Muscle layer of colon (tissue), 2 donors: ENCODE data around the gene ISCA2.

Source experiments
- H3K27ac ChIP-seq: one replicate; pipeline ENCODE4 v1.7.0; 2013; ENCODE audit warnings: low read depth, mild to moderate bottlenecking, low read length, moderate library complexity
- H3K27me3 ChIP-seq, 2 donors: one replicate each; pipeline ENCODE4 v1.7.0; 2013; ENCODE audit warnings: low read length in 2 of 2, mild to moderate bottlenecking in 2 of 2; ENCODE audit not compliant: insufficient read depth in 2 of 2, control insufficient read depth in 1 of 2
- H3K36me3 ChIP-seq: one replicate; pipeline ENCODE4 v1.7.0; 2013; ENCODE audit warnings: mild to moderate bottlenecking, low read length; ENCODE audit not compliant: insufficient read depth
- H3K4me1 ChIP-seq: one replicate; pipeline ENCODE4 v1.7.0; 2013; ENCODE audit warnings: mild to moderate bottlenecking, low read length; ENCODE audit not compliant: insufficient read depth
- H3K4me3 ChIP-seq, 2 donors: one replicate each; pipeline ENCODE4 v1.7.0; 2013; ENCODE audit warnings: low read length in 2 of 2, low read depth in 1 of 2, mild to moderate bottlenecking in 1 of 2, moderate library complexity in 1 of 2
- H3K9ac ChIP-seq: one replicate; pipeline ENCODE4 v1.7.0; 2013; ENCODE audit warnings: low read length
- H3K9me3 ChIP-seq: one replicate; pipeline ENCODE4 v1.7.0; 2013; ENCODE audit warnings: mild to moderate bottlenecking, low read length
- donor health status: abdominal sarcoma.
- donor health status: Adenocarcinoma of cecum.

ISCA2 gene

GRCh38 chr14:74503291-74503937, 9.8 kb downstream of the ISCA2 start:
- Histone ChIP-seq H3K36me3 (no peaks in the 10 kb centered on the region), H3K4me3 (no peak overlapping the region), H3K27me3 (no peaks in the 10 kb centered on the region), H3K9ac (no peak overlapping the region), H3K4me1 (no peaks in the 10 kb centered on the region), H3K9me3 (no peaks in the 10 kb centered on the region), H3K27ac (no peak overlapping the region)

GRCh38 chr14:74503938-74504335, 10.4 kb downstream of the ISCA2 start:
- Histone ChIP-seq H3K36me3 (no peaks in the 10 kb centered on the region), H3K4me1 (no peaks in the 10 kb centered on the region), H3K27ac (no peak overlapping the region), H3K27me3 (no peaks in the 10 kb centered on the region), H3K9me3 (no peaks in the 10 kb centered on the region), H3K9ac (no peak overlapping the region), H3K4me3 (no peak overlapping the region)

DNA sequence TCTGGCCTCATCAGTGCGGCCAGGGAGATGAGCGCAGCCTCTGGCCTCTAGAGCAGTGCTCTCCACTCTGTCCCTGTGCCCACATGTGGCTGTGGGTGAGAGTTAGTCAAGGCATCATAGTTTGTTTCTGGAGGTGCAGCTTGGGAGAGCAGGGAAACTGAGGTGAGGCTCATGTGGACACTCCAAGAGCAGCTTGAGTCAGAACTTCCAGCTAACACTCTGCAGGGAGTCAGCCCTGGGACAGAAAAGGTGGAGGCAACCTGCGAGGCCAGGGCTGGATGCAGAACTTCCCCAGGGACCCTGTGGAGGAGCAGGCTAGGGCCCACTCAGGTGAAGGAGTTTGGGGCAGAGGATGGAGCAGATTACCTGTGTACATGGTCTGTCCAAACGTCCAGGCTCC, 10.8 kb downstream of the ISCA2 start:
- H3K9me3 ChIP-seq, result no peaks in the 10 kb centered on the region
- no peaks in the 10 kb centered on the region for H3K36me3 ChIP-seq
- H3K4me1 ChIP-seq, result no peaks in the 10 kb centered on the region
- no peak overlapping the region for H3K9ac ChIP-seq
- no peaks in the 10 kb centered on the region for H3K27me3 ChIP-seq
- no peak overlapping the region for H3K4me3 ChIP-seq
- no peak overlapping the region for H3K27ac ChIP-seq

GRCh38 chr14:74504874-74505720, 11.5 kb downstream of the ISCA2 start:
- Histone ChIP-seq H3K36me3 (no peaks in the 10 kb centered on the region), H3K4me1 (no peaks in the 10 kb centered on the region), H3K4me3 (no peak overlapping the region), H3K9me3 (no peaks in the 10 kb centered on the region), H3K27ac (no peak overlapping the region), H3K9ac (no peak overlapping the region), H3K27me3 (no peaks in the 10 kb centered on the region)

DNA sequence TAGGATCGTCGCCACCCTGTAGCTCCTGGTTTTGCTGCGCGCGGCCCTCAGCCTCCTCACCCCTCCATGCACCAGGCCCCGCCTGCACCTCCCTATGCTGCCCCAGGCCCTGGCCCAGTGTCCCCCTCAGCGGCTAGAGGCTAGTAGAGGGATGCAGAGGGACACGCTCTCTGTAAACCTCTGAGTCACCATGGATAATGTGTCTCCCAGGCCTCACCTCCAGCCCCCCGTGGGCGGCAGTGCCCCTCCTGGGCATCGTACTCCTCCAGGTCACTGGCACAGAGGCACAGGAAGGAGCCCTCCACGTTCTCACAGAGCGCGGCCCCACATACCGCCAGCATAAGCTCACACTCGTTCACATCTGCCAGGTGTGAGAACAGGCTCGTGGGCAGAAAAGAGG, 12.3 kb downstream of the ISCA2 start:
- H3K9me3 ChIP-seq, result no peaks in the 10 kb centered on the region
- no peaks in the 10 kb centered on the region for H3K4me1 ChIP-seq
- H3K4me3 ChIP-seq, result no peak overlapping the region
- H3K27me3 ChIP-seq, result no peaks in the 10 kb centered on the region
- no peak overlapping the region for H3K9ac ChIP-seq
- no peak overlapping the region for H3K27ac ChIP-seq
- no peaks in the 10 kb centered on the region for H3K36me3 ChIP-seq

DNA sequence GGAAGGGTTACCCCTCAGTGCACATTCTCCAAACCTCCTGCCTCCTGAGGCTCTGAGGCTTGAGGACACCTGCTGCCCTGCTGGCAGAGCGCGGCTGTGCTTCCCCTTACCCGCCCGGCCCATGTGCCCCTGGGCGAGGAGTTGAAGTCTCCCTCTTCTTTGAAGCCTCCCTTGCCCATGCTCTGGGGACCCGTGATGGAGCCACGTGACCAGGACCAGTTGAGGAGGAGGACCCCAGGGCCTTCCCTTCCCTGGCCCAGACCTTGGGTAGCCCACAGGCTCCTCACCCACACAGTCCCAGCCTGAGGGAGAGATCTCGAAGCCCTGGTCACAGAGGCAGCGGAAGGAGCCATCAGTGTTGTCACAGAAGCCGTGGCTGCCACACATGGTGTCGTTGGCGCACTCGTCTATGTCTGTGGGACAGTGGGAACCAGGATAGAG, 12.9 kb downstream of the ISCA2 start:
- Histone ChIP-seq H3K4me1 (no peaks in the 10 kb centered on the region), H3K27me3 (no peaks in the 10 kb centered on the region), H3K9me3 (no peaks in the 10 kb centered on the region), H3K27ac (no peak overlapping the region), H3K4me3 (no peak overlapping the region), H3K36me3 (no peaks in the 10 kb centered on the region), H3K9ac (no peak overlapping the region)

DNA sequence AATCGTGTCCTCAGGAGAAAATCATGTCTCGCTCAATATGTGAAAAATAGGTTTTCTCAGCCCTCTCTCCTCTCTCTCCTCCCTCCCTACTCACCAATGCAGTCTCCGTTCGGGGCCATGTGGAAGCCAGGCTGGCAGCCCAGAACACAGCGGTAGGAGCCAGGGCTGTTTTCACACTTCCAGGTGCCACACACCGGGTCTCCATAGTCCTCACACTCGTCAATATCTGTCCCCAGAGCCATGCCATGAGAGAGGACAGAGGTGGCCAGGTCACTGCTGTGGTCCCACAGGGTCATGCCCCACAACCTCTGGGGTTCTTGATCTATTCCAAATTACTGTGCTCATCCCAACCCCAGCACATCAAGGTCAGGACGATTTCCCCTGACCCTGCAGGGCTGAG, 13.5 kb downstream of the ISCA2 start:
- H3K36me3 ChIP-seq, result no peaks in the 10 kb centered on the region
- no peak overlapping the region for H3K9ac ChIP-seq
- no peaks in the 10 kb centered on the region for H3K9me3 ChIP-seq
- no peak overlapping the region for H3K27ac ChIP-seq
- no peaks in the 10 kb centered on the region for H3K27me3 ChIP-seq
- H3K4me3 ChIP-seq, result no peak overlapping the region
- H3K4me1 ChIP-seq, result no peaks in the 10 kb centered on the region

GRCh38 chr14:74507840-74508239, 14.3 kb downstream of the ISCA2 start:
- H3K4me3 ChIP-seq, result no peak overlapping the region
- H3K9me3 ChIP-seq, result no peaks in the 10 kb centered on the region
- H3K9ac ChIP-seq, result no peak overlapping the region
- H3K4me1 ChIP-seq, result no peaks in the 10 kb centered on the region
- H3K27ac ChIP-seq, result no peak overlapping the region
- no peaks in the 10 kb centered on the region for H3K27me3 ChIP-seq
- H3K36me3 ChIP-seq, result no peaks in the 10 kb centered on the region

- Histone ChIP-seq H3K9ac (no peak overlapping the region), H3K36me3 (no peaks in the 10 kb centered on the region), H3K4me1 (no peaks in the 10 kb centered on the region), H3K27ac (no peak overlapping the region), H3K27me3 (no peaks in the 10 kb centered on the region), H3K4me3 (no peak overlapping the region), H3K9me3 (no peaks in the 10 kb centered on the region)
These were observed 14.7 kb downstream of the ISCA2 start for GRCh38 chr14:74508292-74508731.

- Histone ChIP-seq H3K27ac (no peak overlapping the region), H3K27me3 (no peaks in the 10 kb centered on the region), H3K36me3 (no peaks in the 10 kb centered on the region), H3K9me3 (no peaks in the 10 kb centered on the region), H3K4me3 (no peak overlapping the region), H3K4me1 (no peaks in the 10 kb centered on the region), H3K9ac (no peak overlapping the region)
These were observed 15.4 kb downstream of the ISCA2 start for GRCh38 chr14:74508844-74509428.

GRCh38 chr14:74509587-74510222, 16.1 kb downstream of the ISCA2 start:
- no peaks in the 10 kb centered on the region for H3K36me3 ChIP-seq
- H3K27me3 ChIP-seq, result no peaks in the 10 kb centered on the region
- no peak overlapping the region for H3K4me3 ChIP-seq
- H3K27ac ChIP-seq, result no peak overlapping the region
- no peak overlapping the region for H3K9ac ChIP-seq
- H3K4me1 ChIP-seq, result no peaks in the 10 kb centered on the region
- no peaks in the 10 kb centered on the region for H3K9me3 ChIP-seq
